Natural killer cell treated with Interleukin-12 subunit alpha and Interleukin-12 subunit beta and Interleukin-15 and Interleukin-18, amount 100 ng/mL, for 72 hours (primary cell): Measurements from ENCODE around the gene CTDSP2. TPM values are rescaled to one million over a fixed set of nuclear protein-coding genes. Genes with fewer than 3 reads are reported as not detected.
A peak's percentile ranks its signal among the peaks of the same experiment; 100 is the strongest.
"Not testable (repeated sequence)": the region's sequence is repeated elsewhere in the genome, so short reads cannot be mapped to it uniquely, and the experiment has no call there.

Experiments used
- ATAC-seq, 2 donors: fragments of 150-1000 bp; cut with Tn5 transposase in 1 of 2; sonication (Bioruptor Pico), chemical (Tn5 transposase) in 1 of 2; 2 replicates each; pipeline ENCODE4 v1.10.0; 2021
- DNase-seq: peaks from one replicate; pipeline ENCODE4 v3.0.0; 2022; ENCODE audit warnings: low spot score
- H3K27ac Mint-ChIP-seq, 2 donors: 1 replicate in 1 of 2; 2 replicates in 1 of 2; pipeline ENCODE4 v1.8.0; 2022; ENCODE audit warnings: mixed read lengths in 2 of 2, mild to moderate bottlenecking in 1 of 2, moderate library complexity in 1 of 2
- H3K27me3 Mint-ChIP-seq, 2 donors: 1 replicate in 1 of 2; 2 replicates in 1 of 2; pipeline ENCODE4 v1.8.0; 2022; ENCODE audit warnings: mixed read lengths in 2 of 2
- H3K36me3 Mint-ChIP-seq: one replicate; pipeline ENCODE4 v1.8.0; 2022; ENCODE audit warnings: mixed read lengths
- H3K4me1 Mint-ChIP-seq, 2 donors: 1 replicate in 1 of 2; 2 replicates in 1 of 2; pipeline ENCODE4 v1.8.0; 2022; ENCODE audit warnings: low read depth in 2 of 2, mixed read lengths in 2 of 2, mild to moderate bottlenecking in 1 of 2
- H3K4me3 Mint-ChIP-seq: one replicate; pipeline ENCODE4 v1.8.0; 2022; ENCODE audit warnings: mixed read lengths
- H3K9me3 Mint-ChIP-seq: 2 replicates; pipeline ENCODE4 v1.8.0; 2022; ENCODE audit warnings: mixed read lengths
- total RNA-seq, 2 donors: library from RNA; stranded (reverse); gene quantifications; one replicate each; pipeline ENCODE4 v1.2.3, GENCODE V29; 2022

The CTDSP2 gene
- total RNA-seq, 2 donors from 2014 or later: 52.7 to 53.9 TPM

GRCh38 chr12:57853864-57854556 is 7.5 kb upstream of the CTDSP2 start:
- Mint-ChIP-seq H3K36me3 (no peaks in the 10 kb centered on the region), H3K27me3 (peaks cover 40 to 42% of the 10 kb centered on the region in 2 donors), H3K27ac (no peak overlapping the region), H3K4me3 (no peak overlapping the region), H3K4me1 (no peaks in the 10 kb centered on the region), H3K9me3 (no peaks in the 10 kb centered on the region)
- DNase-seq (no peak), ATAC-seq (no peak)

- Mint-ChIP-seq H3K27ac (no peak overlapping the region), H3K27me3 (peaks cover 36 to 39% of the 10 kb centered on the region in 2 donors), H3K9me3 (no peaks in the 10 kb centered on the region), H3K36me3 (no peaks in the 10 kb centered on the region), H3K4me1 (peaks cover 3 to 5% of the 10 kb centered on the region in 2 donors), H3K4me3 (no peak overlapping the region)
- DNase-seq (no peak), ATAC-seq (no peak)
These were observed 6.3 kb upstream of the CTDSP2 start for GRCh38 chr12:57852620-57853500.

GRCh38 chr12:57852200-57852599 is 5.7 kb upstream of the CTDSP2 start:
- Mint-ChIP-seq H3K27ac (no peak overlapping the region), H3K27me3 (peaks cover 36 to 39% of the 10 kb centered on the region in 2 donors), H3K4me1 (peaks cover 5 to 6% of the 10 kb centered on the region in 2 donors), H3K36me3 (no peaks in the 10 kb centered on the region), H3K9me3 (no peaks in the 10 kb centered on the region), H3K4me3 (no peak overlapping the region)
- DNase-seq (no peak), ATAC-seq (no peak)

GRCh38 chr12:57851552-57851951 is 5.0 kb upstream of the CTDSP2 start:
- no peak overlapping the region for H3K4me3 Mint-ChIP-seq
- H3K9me3 Mint-ChIP-seq: no peaks in the 10 kb centered on the region
- peaks cover 30 to 37% of the 10 kb centered on the region in 2 donors for H3K27me3 Mint-ChIP-seq
- H3K4me1 Mint-ChIP-seq: peaks cover 6 to 7% of the 10 kb centered on the region in 2 donors
- no peak for DNase-seq
- H3K36me3 Mint-ChIP-seq: no peaks in the 10 kb centered on the region
- no peak for ATAC-seq
- H3K27ac Mint-ChIP-seq: no peak overlapping the region

- Mint-ChIP-seq H3K27ac (no peak overlapping the region), H3K27me3 (peaks cover 24 to 32% of the 10 kb centered on the region in 2 donors), H3K4me3 (no peak overlapping the region), H3K9me3 (no peaks in the 10 kb centered on the region), H3K4me1 (peaks cover 6 to 7% of the 10 kb centered on the region in 2 donors), H3K36me3 (no peaks in the 10 kb centered on the region)
- DNase-seq (no peak), ATAC-seq (no peak)
These were observed 4.4 kb upstream of the CTDSP2 start for GRCh38 chr12:57850854-57851430.

DNA sequence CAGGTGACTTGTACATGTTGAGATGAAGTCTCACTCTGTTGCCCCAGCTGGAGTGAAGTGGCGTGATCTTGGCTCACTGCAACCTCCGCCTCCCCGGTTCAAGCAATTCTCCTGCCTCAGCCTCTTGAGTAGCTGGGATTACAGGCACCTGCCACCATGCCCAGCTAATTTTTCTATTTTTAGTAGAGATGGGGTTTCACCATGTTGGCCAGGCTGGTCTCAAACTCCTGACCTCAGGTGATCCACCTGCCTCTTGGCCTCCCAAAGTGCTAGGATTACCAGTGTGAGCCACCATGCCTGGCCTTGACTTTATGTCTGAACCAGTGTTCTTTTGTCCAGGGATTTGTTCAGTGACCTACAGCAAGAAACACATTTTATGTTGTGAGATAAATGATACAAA is 2.9 kb upstream of the CTDSP2 start:
- ATAC-seq, DNase-seq, H3K9me3 Mint-ChIP-seq, H3K4me1 Mint-ChIP-seq, H3K36me3 Mint-ChIP-seq, H3K4me3 Mint-ChIP-seq, H3K27ac Mint-ChIP-seq: not testable (repeated sequence)
- H3K27me3 Mint-ChIP-seq: peaks cover 17 to 26% of the 10 kb centered on the region in 2 donors

GRCh38 chr12:57849035-57849434 is 2.5 kb upstream of the CTDSP2 start:
- H3K27ac Mint-ChIP-seq: no peak overlapping the region
- H3K27me3 Mint-ChIP-seq: peaks cover 17 to 24% of the 10 kb centered on the region in 2 donors
- ATAC-seq (no peak), DNase-seq (no peak)
- no peaks in the 10 kb centered on the region for H3K36me3 Mint-ChIP-seq
- peaks cover 12 to 13% of the 10 kb centered on the region in 2 donors for H3K4me1 Mint-ChIP-seq
- H3K9me3 Mint-ChIP-seq: no peaks in the 10 kb centered on the region
- H3K4me3 Mint-ChIP-seq: no peak overlapping the region

- H3K4me1 Mint-ChIP-seq: peaks cover 15 to 21% of the 10 kb centered on the region in 2 donors
- no peaks in the 10 kb centered on the region for H3K36me3 Mint-ChIP-seq
- no peak overlapping the region for H3K27ac Mint-ChIP-seq
- no peak for ATAC-seq
- no peak for DNase-seq
- H3K9me3 Mint-ChIP-seq: no peaks in the 10 kb centered on the region
- peak overlapping the region; percentile 22 for H3K4me3 Mint-ChIP-seq
- H3K27me3 Mint-ChIP-seq: peaks cover 17% of the 10 kb centered on the region in 2 donors
These were observed 1.7 kb upstream of the CTDSP2 start for GRCh38 chr12:57848208-57848607.

- peaks cover 32 to 39% of the 10 kb centered on the region in 2 donors for H3K4me1 Mint-ChIP-seq
- DNase-seq: no peak
- ATAC-seq: peak in 1 of 2 donors; percentile 14
- no peak overlapping the region for H3K27ac Mint-ChIP-seq
- H3K9me3 Mint-ChIP-seq: no peaks in the 10 kb centered on the region
- peaks cover 4 to 6% of the 10 kb centered on the region in 2 donors for H3K27me3 Mint-ChIP-seq
- peak overlapping the region; percentile 86 for H3K4me3 Mint-ChIP-seq
- H3K36me3 Mint-ChIP-seq: no peaks in the 10 kb centered on the region
These were observed 298 bp downstream of the CTDSP2 start for GRCh38 chr12:57846285-57846576.

- Mint-ChIP-seq H3K4me3 (peak overlapping the region; percentile 86), H3K36me3 (no peaks in the 10 kb centered on the region), H3K27ac (no peak overlapping the region), H3K27me3 (peaks cover 0 to under 1% of the 10 kb centered on the region in 2 donors), H3K4me1 (peaks cover 36 to 43% of the 10 kb centered on the region in 2 donors), H3K9me3 (no peaks in the 10 kb centered on the region)
- DNase-seq (peak; percentile 75), ATAC-seq (peak; percentile 60 to 62)
These were observed 848 bp downstream of the CTDSP2 start for GRCh38 chr12:57845478-57846284.

DNA sequence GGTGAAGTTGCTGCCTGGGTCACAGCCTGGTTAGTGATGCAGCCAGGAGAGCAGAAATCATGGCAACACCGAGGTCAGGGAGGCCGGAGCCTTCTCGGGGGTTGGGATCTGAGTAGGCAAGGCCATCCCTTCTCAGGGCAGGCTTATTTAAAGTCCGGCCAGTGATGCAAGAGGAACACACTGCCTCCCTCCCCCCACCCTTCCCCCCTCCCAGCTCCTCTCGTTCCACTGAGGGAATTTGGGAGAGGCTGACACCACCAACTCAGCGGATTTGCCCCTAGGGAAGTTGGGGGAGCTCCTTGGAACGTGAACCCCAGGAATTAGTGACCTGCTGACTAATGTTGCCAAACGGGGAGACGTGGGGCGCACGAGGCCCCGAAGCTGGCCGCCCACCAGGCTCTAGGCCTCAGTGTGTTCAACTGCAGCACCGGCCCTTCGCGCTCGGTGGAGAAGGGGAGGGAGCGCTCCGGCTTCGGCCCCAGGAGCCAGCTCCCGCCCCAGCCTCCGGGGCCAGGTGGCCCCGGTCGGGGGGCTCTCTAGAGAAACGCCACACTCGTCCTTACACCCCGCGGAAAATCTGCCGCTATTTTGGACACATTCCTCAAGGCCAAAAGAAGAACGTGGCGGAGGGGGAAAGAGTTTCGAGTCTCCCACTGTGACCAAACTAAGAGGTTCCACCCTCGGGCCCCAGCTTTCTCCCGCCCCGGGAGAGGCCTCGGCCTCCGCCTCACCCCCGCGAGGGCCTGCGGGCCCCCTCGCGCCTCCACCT is 1.6 kb downstream of the CTDSP2 start:
- Mint-ChIP-seq H3K4me3 (peak overlapping the region; percentile 86), H3K27me3 (no peaks in the 10 kb centered on the region), H3K36me3 (no peaks in the 10 kb centered on the region), H3K27ac (peak overlapping the region; percentile 53 to 66), H3K9me3 (no peaks in the 10 kb centered on the region), H3K4me1 (peaks cover 40 to 43% of the 10 kb centered on the region in 2 donors)
- DNase-seq: peak; percentile 65
- peak in 1 of 2 donors; percentile 29 for ATAC-seq

- H3K36me3 Mint-ChIP-seq: no peaks in the 10 kb centered on the region
- no peaks in the 10 kb centered on the region for H3K9me3 Mint-ChIP-seq
- peak overlapping the region; percentile 86 for H3K4me3 Mint-ChIP-seq
- peak overlapping the region in 1 of 2 donors; percentile 40 for H3K27ac Mint-ChIP-seq
- ATAC-seq (no peak), DNase-seq (no peak)
- H3K27me3 Mint-ChIP-seq: no peaks in the 10 kb centered on the region
- H3K4me1 Mint-ChIP-seq: peaks cover 52 to 55% of the 10 kb centered on the region in 2 donors
These were observed 3.9 kb downstream of the CTDSP2 start for GRCh38 chr12:57842342-57843294.
